ENCODE data around the gene KHDRBS2.

GRCh38 chr6:61679625-61680024 is 606.4 kb downstream of the KHDRBS2 start:
- no peak for TF ChIP-seq CTCF (conservative IDR thresholded peaks at IDR 0.05 in 1 of 2, IDR thresholded peaks at IDR 0.05 in 1 of 2; ENCODE audit: extremely low read depth in 1 of 2, insufficient read depth in 1 of 2, low read depth in 1 of 2, low read length in 2 of 2)
- TF ChIP-seq EZH2 (IDR thresholded peaks at IDR 0.05; ENCODE audit: borderline replicate concordance, low read length), result no peak
